ENCODE measurements around the gene GRM1.

DNA sequence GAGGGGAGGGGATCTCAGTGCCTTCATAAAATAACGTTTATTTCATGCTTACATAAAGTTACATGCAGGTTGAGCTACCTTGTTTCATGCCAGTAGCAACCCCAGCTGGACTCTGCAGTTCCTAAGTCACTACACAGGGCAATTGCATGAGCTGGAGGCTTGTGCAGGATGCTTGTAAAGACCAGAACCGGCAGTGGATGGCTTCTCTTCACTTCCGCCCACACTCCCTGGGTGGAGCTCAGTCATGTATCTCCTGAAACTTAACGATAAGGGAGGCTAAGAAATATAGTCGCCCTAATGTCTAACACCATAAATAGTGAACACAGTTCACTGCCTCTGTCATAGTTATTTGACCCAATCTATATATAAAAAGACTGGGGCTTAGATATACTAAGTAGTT is 415.3 kb downstream of the GRM1 start:
- TF ChIP-seq, protein P1, sequence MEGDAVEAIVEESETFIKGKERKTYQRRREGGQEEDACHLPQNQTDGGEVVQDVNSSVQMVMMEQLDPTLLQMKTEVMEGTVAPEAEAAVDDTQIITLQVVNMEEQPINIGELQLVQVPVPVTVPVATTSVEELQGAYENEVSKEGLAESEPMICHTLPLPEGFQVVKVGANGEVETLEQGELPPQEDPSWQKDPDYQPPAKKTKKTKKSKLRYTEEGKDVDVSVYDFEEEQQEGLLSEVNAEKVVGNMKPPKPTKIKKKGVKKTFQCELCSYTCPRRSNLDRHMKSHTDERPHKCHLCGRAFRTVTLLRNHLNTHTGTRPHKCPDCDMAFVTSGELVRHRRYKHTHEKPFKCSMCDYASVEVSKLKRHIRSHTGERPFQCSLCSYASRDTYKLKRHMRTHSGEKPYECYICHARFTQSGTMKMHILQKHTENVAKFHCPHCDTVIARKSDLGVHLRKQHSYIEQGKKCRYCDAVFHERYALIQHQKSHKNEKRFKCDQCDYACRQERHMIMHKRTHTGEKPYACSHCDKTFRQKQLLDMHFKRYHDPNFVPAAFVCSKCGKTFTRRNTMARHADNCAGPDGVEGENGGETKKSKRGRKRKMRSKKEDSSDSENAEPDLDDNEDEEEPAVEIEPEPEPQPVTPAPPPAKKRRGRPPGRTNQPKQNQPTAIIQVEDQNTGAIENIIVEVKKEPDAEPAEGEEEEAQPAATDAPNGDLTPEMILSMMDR (IDR thresholded peaks at IDR 0.05; ENCODE audit: insufficient read depth, low read length): no peak
- TF ChIP-seq, protein P2, sequence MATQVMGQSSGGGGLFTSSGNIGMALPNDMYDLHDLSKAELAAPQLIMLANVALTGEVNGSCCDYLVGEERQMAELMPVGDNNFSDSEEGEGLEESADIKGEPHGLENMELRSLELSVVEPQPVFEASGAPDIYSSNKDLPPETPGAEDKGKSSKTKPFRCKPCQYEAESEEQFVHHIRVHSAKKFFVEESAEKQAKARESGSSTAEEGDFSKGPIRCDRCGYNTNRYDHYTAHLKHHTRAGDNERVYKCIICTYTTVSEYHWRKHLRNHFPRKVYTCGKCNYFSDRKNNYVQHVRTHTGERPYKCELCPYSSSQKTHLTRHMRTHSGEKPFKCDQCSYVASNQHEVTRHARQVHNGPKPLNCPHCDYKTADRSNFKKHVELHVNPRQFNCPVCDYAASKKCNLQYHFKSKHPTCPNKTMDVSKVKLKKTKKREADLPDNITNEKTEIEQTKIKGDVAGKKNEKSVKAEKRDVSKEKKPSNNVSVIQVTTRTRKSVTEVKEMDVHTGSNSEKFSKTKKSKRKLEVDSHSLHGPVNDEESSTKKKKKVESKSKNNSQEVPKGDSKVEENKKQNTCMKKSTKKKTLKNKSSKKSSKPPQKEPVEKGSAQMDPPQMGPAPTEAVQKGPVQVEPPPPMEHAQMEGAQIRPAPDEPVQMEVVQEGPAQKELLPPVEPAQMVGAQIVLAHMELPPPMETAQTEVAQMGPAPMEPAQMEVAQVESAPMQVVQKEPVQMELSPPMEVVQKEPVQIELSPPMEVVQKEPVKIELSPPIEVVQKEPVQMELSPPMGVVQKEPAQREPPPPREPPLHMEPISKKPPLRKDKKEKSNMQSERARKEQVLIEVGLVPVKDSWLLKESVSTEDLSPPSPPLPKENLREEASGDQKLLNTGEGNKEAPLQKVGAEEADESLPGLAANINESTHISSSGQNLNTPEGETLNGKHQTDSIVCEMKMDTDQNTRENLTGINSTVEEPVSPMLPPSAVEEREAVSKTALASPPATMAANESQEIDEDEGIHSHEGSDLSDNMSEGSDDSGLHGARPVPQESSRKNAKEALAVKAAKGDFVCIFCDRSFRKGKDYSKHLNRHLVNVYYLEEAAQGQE (IDR thresholded peaks at IDR 0.05; ENCODE audit: insufficient replicate concordance, low read depth): no peak

All from HL-60 (cell line).